ENCODE measurements around the gene GREB1. TPM values are rescaled to one million over a fixed set of nuclear protein-coding genes. Genes with fewer than 3 reads are reported as not detected.

The GREB1 gene
- total and polyA plus RNA-seq, 2 donors (not counting 1 experiment from before 2014, with no cell fraction given), result 0.04 to 0.39 TPM

DNA sequence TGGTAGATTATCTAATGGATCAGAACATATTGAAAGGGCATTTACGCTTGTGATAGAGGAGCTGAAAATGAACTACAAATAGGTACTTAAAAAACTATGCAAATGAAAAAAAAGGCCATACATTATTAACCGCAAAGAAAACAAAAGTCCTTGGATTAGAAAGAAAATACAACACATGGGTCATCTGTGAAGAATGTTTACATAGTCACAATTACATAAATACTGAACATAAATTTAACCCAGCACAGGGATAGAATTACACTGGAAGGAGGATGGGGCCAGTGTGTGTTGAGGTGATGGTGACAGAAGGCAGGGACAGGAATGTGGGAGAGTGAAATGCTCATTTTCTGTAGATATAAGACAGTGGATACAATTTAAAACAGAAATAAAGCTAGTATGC, 129.6 kb downstream of the GREB1 start:
- no CpG with 5 or more reads among the region's 2 CpGs for WGBS (ENCODE audit: insufficient coverage)
- ChIA-PET POLR2A (no interaction called here), CTCF (interaction anchor here (1.4 kb wide), 1 partner anchor 29 kb away, joined by 3 read pairs; no protein-coding TSS in a partner anchor)
- Histone ChIP-seq H3K9me3 (ENCODE audit: control extremely low read depth in 1 of 3, control insufficient read depth in 2 of 3, insufficient read depth in 1 of 3, low read length in 2 of 3) (peaks cover 0 to 14% (median 6%) of the 10 kb centered on the region in 3 donors), H2AFZ (ENCODE audit: insufficient read depth, low read depth, low read length, poor library complexity, severe bottlenecking) (no peak overlapping the region), H3K27me3 (replicated peaks in 1 of 4; ENCODE audit: control extremely low read depth in 1 of 4, control insufficient read depth in 3 of 4, insufficient read depth in 4 of 4, low read length in 3 of 4) (peaks cover 0 to 10% (median 2%) of the 10 kb centered on the region in 4 experiments), H3K9ac (ENCODE audit: low read length) (no peak overlapping the region), H3K4me3 (ENCODE audit: control extremely low read depth in 1 of 5, extremely low read depth in 1 of 5, insufficient read depth in 1 of 5, low read depth in 2 of 5, low read length in 4 of 5) (no peak overlapping the region), H3K36me3 (replicated peaks in 1 of 2; ENCODE audit: control extremely low read depth in 1 of 2, control insufficient read depth in 1 of 2, extremely low read depth in 1 of 2, insufficient read depth in 2 of 2, low read length in 1 of 2) (no peaks in the 10 kb centered on the region), H3K27ac (ENCODE audit: low read length in 2 of 2) (no peak overlapping the region), H4K20me1 (ENCODE audit: control insufficient read depth, insufficient read depth, low read length, poor library complexity, severe bottlenecking) (no peaks in the 10 kb centered on the region), H3K79me2 (ENCODE audit: control insufficient read depth, insufficient read depth, low read length) (no peaks in the 10 kb centered on the region), H3K4me2 (replicated peaks; ENCODE audit: low read depth, low read length, poor library complexity, severe bottlenecking) (no peak overlapping the region), H3K4me1 (ENCODE audit: control insufficient read depth in 2 of 2, insufficient read depth in 2 of 2, low read length in 2 of 2) (no peaks in the 10 kb centered on the region)
- ATAC-seq (ENCODE audit: low read depth) (no peak), DNase-seq (no peak)
- Mint-ChIP-seq H3K4me1 (no peaks in the 10 kb centered on the region), H3K27ac (no peak overlapping the region), H3K9me3 (ENCODE audit: insufficient read depth) (peaks cover 5% of the 10 kb centered on the region), H3K27me3 (peaks cover 47% of the 10 kb centered on the region), H3K4me3 (no peak overlapping the region)
- intact Hi-C loops (cut with micrococcal nuclease), result no loop called here
- no peak for TF ChIP-seq EZH2 (IDR thresholded peaks at IDR 0.05; ENCODE audit: borderline replicate concordance, insufficient read depth, low read depth, low read length, poor library complexity, severe bottlenecking)
- TF ChIP-seq, protein P1, sequence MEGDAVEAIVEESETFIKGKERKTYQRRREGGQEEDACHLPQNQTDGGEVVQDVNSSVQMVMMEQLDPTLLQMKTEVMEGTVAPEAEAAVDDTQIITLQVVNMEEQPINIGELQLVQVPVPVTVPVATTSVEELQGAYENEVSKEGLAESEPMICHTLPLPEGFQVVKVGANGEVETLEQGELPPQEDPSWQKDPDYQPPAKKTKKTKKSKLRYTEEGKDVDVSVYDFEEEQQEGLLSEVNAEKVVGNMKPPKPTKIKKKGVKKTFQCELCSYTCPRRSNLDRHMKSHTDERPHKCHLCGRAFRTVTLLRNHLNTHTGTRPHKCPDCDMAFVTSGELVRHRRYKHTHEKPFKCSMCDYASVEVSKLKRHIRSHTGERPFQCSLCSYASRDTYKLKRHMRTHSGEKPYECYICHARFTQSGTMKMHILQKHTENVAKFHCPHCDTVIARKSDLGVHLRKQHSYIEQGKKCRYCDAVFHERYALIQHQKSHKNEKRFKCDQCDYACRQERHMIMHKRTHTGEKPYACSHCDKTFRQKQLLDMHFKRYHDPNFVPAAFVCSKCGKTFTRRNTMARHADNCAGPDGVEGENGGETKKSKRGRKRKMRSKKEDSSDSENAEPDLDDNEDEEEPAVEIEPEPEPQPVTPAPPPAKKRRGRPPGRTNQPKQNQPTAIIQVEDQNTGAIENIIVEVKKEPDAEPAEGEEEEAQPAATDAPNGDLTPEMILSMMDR (IDR thresholded peaks at IDR 0.05), result no peak

DNA sequence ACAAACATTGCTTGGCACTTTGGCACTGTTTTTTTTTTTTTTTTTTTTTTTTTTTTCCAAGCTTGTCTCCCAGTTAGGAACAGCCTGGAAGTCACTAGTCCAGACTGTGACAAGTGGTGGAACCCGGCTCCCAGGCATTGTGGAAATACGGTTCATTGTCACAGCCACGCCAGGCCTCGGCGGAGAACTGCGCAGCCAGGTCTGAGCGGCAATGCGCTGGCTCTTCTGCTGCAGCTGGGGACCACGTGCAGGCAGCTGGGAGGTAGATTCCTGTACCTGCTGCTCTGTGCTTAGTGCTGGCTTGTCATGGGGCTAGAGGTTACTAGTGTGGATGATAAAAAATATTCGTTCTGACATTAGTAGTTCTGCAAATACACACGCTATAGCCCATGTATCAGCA, 131.2 kb downstream of the GREB1 start:
- intact Hi-C loops (cut with micrococcal nuclease), result no loop called here
- POLR2A ChIA-PET, result no interaction called here
- Histone ChIP-seq H3K4me3 (ENCODE audit: control extremely low read depth in 1 of 5, extremely low read depth in 1 of 5, insufficient read depth in 1 of 5, low read depth in 2 of 5, low read length in 4 of 5) (no peak overlapping the region), H3K79me2 (ENCODE audit: control insufficient read depth, insufficient read depth, low read length) (no peaks in the 10 kb centered on the region), H3K27ac (ENCODE audit: low read length in 2 of 2) (no peak overlapping the region), H3K4me1 (ENCODE audit: control insufficient read depth in 2 of 2, insufficient read depth in 2 of 2, low read length in 2 of 2) (no peaks in the 10 kb centered on the region), H3K27me3 (replicated peaks in 1 of 4; ENCODE audit: control extremely low read depth in 1 of 4, control insufficient read depth in 3 of 4, insufficient read depth in 4 of 4, low read length in 3 of 4) (peaks cover 0 to 20% (median 2%) of the 10 kb centered on the region in 4 experiments), H3K9ac (ENCODE audit: low read length) (no peak overlapping the region), H4K20me1 (ENCODE audit: control insufficient read depth, insufficient read depth, low read length, poor library complexity, severe bottlenecking) (no peaks in the 10 kb centered on the region), H2AFZ (ENCODE audit: insufficient read depth, low read depth, low read length, poor library complexity, severe bottlenecking) (no peak overlapping the region), H3K9me3 (ENCODE audit: control extremely low read depth in 1 of 3, control insufficient read depth in 2 of 3, insufficient read depth in 1 of 3, low read length in 2 of 3) (peaks cover 0 to 17% (median 6%) of the 10 kb centered on the region in 3 donors), H3K4me2 (replicated peaks; ENCODE audit: low read depth, low read length, poor library complexity, severe bottlenecking) (no peak overlapping the region), H3K36me3 (replicated peaks in 1 of 2; ENCODE audit: control extremely low read depth in 1 of 2, control insufficient read depth in 1 of 2, extremely low read depth in 1 of 2, insufficient read depth in 2 of 2, low read length in 1 of 2) (no peaks in the 10 kb centered on the region)
- no peak for TF ChIP-seq EZH2 (IDR thresholded peaks at IDR 0.05; ENCODE audit: borderline replicate concordance, insufficient read depth, low read depth, low read length, poor library complexity, severe bottlenecking)
- TF ChIP-seq, protein P1 (IDR thresholded peaks at IDR 0.05), result no peak
- Mint-ChIP-seq H3K4me3 (no peak overlapping the region), H3K4me1 (no peaks in the 10 kb centered on the region), H3K9me3 (ENCODE audit: insufficient read depth) (peaks cover 5% of the 10 kb centered on the region), H3K27me3 (peaks cover 51% of the 10 kb centered on the region), H3K27ac (no peak overlapping the region)
- WGBS (ENCODE audit: insufficient coverage), result 91% methylated on average over 11 of the region's 11 CpGs
- ATAC-seq (ENCODE audit: low read depth) (no peak), DNase-seq (no peak)
- CTCF ChIA-PET, result interaction anchor here (0.7 to 0.9 kb wide), 3 partner anchors 9 to 1194 kb away, joined by 3 to 5 read pairs (median 3); no protein-coding TSS in a partner anchor

Measured in B cell (primary cell).